ENCODE data around the gene GNG7. TPM values are rescaled to one million over a fixed set of nuclear protein-coding genes. Genes with fewer than 3 reads are reported as not detected.
A peak's percentile ranks its signal among the peaks of the same experiment; 100 is the strongest.
"Not testable (repeated sequence)": the region's sequence is repeated elsewhere in the genome, so short reads cannot be mapped to it uniquely, and the experiment has no call there.

Gene GNG7
- total RNA-seq, 1 experiment from 2014 or later = 0.75 TPM

- no peak for DNase-seq (ENCODE audit: low spot score)
Observed at GRCh38 chr19:2534423-2535013, 168.0 kb downstream of the GNG7 start.

DNA sequence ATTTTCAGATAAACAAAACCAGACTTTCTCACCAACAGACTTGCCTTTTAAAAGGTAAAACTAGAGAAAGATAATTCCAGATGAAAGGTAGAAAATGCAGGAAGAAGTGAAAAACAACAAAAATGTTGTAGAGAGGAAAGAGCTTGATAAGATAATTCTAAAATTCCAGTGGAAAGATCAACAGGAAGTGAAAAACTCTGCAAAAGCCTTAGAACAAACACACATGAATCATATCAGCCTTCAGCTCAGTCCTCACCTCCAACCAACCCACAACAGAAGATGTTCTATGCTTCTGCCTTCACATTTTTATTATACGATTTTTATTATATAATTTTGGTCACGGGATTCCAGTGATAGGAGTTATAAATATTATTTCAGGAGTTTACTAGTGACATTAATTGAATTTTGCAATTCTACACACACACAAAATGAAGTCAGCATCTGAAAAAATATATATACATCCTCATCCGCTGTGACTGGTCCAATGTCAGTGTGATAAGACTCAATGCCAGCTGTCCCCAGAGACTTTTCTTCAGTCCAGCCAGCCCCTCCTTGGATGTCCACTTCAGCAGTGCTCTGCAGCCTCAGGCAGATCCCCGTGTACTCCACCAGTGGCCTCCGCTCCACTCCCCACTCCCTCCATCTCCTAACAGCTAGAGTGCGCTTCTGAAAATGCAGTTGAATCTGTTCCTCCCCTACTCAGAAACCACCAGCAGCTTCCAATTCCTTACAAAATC is 168.6 kb downstream of the GNG7 start:
- no peak for DNase-seq (ENCODE audit: low spot score)

GRCh38 chr19:2533072-2533425 is 169.4 kb downstream of the GNG7 start:
- no peak for DNase-seq (ENCODE audit: low spot score)

- peak; percentile 68 for DNase-seq (ENCODE audit: low spot score)
Observed at GRCh38 chr19:2532252-2533071, 170.0 kb downstream of the GNG7 start.

GRCh38 chr19:2529942-2530341 is 172.6 kb downstream of the GNG7 start:
- not testable (repeated sequence) for DNase-seq (ENCODE audit: low spot score)

- peak; percentile 71 for DNase-seq (ENCODE audit: low spot score)
Observed at GRCh38 chr19:2529473-2529918, 173.0 kb downstream of the GNG7 start.

GRCh38 chr19:2528675-2529101 is 173.8 kb downstream of the GNG7 start:
- DNase-seq (ENCODE audit: low spot score) = no peak

DNA sequence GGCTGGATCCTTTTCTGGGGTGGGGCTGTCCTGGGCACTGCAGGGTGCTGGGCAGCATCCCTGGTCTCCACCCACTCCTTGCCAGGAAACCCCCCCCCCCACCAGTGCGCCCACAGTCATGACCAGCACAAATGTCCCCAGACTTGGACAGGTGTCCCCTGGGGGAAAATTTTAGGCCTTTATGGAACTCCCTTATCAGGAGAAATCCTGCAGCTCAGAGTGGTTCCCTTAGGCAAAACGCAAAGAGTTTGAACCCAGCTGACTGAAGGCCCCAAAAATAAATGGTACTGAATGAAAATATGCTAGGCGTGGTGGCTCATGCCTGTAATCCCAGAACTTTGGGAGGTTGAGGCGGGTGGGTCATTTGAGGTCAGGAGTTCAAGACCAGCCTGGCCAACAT is 174.8 kb downstream of the GNG7 start:
- DNase-seq (ENCODE audit: low spot score) = no peak

DNA sequence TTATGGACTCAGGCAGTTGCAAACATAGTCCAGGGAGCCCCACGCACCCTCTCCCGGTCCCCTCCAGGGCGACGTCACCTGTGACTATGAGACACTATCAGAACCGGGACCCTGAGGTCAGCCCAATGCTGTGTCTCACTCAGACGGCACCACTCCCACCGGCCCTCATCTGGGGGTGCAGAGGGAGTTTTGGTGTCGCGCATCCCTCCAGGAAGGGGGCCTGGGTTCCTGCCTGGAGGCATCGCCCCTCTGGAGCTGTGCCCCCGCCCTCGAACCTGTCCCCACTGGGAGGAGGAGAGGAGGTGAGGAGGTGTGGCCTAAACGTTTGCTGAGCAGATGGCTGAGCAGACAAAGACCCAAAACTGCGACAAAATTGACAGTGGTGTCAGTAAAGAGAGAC is 175.3 kb downstream of the GNG7 start:
- no peak for DNase-seq (ENCODE audit: low spot score)

DNA sequence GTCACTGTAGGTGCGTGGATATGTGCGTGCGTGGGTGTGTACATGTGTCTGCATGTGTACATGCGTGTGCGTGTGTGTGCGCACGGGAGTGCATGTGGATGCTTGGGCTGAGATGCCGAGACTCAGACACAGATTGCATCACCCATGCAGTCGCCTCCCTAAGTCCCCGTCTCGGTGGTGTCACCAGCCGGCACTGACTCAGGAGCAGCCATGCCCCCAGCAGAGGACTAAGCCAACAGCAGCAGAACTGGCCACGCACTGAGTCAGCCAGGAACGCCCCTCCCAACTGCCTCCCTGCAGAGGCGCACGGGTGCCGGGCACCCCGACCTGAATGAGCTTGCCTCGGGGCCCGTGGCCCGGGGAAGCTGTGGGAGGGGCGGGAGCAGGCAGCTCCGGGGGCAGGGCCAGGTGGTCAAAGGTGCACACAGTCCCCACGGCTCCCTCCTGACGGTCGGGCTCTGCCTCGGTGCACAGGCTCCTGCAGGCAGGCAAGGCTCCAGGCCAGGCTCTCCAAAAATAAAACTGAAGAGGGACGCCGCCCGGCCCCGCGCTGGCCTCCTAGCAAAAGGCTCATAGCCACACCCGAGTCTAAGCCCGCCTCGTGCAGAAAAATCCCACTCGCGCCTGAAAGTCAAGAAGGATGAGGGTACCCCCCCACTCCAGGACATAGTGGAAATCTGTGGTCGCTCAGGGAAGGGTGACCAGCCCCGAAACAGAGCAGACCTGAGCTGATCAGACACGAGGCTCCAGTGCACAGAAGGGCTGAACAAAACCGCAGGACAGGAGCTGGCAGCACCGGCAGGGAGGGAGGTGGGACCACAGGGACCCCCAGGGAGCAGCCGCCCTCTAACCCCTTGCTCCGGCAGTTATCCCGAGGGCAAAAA is 177.4 kb downstream of the GNG7 start:
- DNase-seq (ENCODE audit: low spot score) = peak; percentile 79

GRCh38 chr19:2524361-2524839 is 178.1 kb downstream of the GNG7 start:
- no peak for DNase-seq (ENCODE audit: low spot score)

DNA sequence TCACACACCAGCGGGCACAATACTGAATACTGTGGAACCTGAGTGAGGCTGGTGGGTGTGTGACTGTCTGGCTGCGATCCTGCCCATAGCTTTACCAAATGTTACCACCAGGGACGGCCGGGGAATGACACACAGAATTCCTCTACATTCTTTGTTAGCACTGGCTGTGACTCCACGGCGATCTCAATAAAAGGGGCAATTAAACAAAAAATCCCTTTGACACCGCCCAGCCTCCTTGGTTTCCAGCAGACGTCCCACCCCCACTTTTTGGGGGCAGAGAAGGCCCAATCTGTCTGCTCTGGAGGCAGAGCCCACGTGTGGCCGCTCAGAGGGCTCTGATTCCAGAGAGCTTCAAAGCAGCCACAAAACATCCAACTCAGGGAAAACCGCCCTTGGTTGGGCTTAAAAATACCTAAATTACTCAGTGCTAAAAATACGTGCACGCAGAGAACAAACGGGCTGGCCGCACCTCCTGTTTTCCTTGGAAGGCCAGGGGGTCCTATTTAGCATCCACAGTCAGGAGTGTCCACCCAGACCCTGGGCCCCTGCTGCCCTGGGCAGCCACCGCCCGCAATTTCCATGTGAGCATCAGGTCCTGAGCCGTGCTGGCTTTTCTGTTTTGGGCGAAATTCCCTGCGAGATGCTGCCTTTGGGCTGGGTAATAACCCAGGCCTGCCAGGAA is 178.7 kb downstream of the GNG7 start:
- DNase-seq (ENCODE audit: low spot score) = peak; percentile 60

DNA sequence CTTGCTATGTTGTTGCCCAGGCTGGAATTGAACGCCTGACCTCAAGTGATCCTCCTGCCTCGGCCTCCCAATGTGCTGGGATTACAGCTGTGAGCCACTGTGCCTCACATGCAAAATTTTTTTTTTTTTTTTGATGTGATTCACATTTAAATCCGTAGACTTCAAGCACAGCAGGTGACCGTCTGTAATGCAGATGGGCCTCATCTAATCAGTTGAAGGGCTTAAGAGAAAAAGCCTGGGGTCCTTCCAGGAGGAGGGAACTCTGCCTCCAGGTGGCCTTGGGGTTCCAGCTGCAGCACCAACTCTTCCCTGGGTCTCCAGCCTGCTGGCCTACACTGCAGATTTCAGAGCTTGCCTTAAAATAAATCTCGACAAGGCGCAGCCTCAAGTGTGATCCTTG is 183.0 kb downstream of the GNG7 start:
- no peak for DNase-seq (ENCODE audit: low spot score)

GRCh38 chr19:2518856-2519255 is 183.6 kb downstream of the GNG7 start:
- not testable (repeated sequence) for DNase-seq (ENCODE audit: low spot score)

DNA sequence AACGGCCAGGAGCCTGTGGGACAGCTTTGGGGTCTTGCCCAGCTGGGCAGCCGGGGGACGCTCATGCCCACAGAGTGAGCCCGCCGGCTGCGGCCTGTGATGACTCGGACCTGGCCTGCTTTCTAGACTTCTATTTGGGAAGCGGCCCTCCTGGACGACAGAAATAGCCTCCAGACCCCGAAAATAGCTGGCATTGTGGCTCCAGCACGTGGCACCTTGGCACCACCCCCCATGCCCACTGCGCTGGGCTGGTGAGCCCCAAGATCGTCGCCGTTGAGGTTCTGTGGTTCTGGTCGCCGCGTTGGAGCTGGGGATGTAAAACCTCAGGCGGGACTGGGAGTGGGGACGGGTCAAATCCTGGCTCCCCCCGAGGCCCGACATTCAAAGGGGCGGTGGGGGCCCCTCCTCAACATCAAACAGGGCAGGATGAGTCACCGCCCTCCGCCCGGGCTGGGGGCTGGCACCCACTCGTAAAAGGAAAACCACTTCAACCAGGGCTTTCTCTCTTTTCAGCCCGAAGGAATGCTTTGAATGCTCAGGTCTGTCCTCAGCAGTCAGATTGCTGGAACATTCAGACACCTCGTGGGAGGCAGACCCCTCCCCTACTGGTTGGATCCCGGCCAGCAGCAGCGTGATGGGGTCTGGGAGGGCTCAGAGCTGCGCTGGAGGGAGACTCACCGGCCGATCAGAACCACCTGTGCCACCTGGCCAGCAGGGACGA is 184.5 kb downstream of the GNG7 start:
- DNase-seq (ENCODE audit: low spot score) = no peak

DNA sequence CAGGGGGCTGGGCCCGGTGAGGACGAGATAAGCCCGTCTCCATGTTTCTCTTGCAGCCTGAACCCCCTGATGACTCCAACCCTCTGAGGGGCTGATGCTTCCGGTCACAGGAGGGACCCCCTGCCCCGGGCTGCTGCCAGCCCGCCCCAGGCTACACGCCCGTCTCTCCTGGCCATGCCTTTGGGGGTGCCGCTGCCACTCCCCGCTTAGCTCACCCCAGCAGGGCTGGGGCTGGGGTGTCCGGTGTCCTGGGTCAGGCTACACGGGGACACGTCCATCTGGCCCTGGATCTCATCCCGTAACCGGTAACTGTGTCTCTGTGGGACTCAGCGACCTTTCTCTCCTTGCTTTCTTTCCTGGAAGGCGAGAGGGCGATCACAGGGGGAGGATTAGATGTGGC is 185.8 kb downstream of the GNG7 start:
- no peak for DNase-seq (ENCODE audit: low spot score)

DNA sequence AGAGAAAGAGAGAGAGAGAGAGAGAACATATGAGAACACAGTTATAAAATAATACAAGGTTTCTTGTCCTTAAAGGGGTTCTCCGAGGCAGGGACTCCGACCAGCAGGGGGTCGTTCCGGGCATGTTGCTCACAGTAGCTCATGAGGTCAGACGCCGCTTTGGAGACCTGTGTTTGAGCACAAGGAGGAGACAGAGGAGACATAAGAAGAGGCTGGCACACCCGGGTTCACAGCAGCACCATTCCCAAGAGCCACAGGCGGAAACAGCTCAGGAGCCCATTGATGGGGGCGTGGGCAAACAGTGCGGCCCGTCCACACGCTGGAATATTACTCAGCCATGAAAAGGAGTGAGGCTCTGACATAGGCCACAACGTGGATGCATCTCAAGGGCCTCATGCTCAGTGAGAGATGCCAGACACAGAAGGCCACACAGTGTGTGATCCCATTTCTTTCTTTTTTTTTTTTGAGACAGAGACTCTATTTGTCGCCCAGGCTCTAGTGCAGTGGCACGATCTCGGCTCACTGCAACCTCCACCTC is 187.4 kb downstream of the GNG7 start:
- no peak for DNase-seq (ENCODE audit: low spot score)

- DNase-seq (ENCODE audit: low spot score) = no peak
Observed at GRCh38 chr19:2512523-2513431, 189.7 kb downstream of the GNG7 start.

DNA sequence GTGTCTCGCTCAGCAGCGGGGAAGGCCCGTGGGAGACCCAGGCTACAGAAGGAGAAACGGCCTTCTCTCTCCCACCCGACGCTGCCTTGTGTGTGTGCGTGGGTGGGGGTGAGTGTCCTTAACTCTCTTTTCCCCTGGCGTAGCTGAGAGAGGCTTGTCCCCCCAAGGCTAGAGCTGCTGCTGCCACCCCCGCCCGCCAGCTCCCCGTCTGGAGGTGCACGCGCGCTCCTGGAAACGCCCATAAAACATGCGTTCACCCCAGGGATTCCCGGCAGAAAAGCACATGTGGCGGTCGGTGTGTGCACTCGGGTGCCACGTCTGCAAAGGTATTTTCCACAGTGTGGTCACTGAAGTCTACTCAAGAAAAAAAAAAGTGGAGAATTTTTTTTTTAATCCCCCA is 190.5 kb downstream of the GNG7 start:
- DNase-seq (ENCODE audit: low spot score) = no peak

Data from H4 (cell line).